ENCODE results near the gene SH2D4B. TPM values are rescaled to one million over a fixed set of nuclear protein-coding genes. Genes with fewer than 3 reads are reported as not detected.

SH2D4B gene
- total RNA-seq, 3 donors from 2014 or later: 0.15 to 0.16 TPM; not detected in 1

- TF ChIP-seq POLR2A (IDR thresholded peaks at IDR 0.05): no peak
- TF ChIP-seq, protein P1, sequence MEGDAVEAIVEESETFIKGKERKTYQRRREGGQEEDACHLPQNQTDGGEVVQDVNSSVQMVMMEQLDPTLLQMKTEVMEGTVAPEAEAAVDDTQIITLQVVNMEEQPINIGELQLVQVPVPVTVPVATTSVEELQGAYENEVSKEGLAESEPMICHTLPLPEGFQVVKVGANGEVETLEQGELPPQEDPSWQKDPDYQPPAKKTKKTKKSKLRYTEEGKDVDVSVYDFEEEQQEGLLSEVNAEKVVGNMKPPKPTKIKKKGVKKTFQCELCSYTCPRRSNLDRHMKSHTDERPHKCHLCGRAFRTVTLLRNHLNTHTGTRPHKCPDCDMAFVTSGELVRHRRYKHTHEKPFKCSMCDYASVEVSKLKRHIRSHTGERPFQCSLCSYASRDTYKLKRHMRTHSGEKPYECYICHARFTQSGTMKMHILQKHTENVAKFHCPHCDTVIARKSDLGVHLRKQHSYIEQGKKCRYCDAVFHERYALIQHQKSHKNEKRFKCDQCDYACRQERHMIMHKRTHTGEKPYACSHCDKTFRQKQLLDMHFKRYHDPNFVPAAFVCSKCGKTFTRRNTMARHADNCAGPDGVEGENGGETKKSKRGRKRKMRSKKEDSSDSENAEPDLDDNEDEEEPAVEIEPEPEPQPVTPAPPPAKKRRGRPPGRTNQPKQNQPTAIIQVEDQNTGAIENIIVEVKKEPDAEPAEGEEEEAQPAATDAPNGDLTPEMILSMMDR (IDR thresholded peaks at IDR 0.05): no peak
- no peak for TF ChIP-seq POLR2AphosphoS5 (IDR thresholded peaks at IDR 0.05)
- Histone ChIP-seq H3K4me1 (no peaks in the 10 kb centered on the region), H3K9me3 (no peaks in the 10 kb centered on the region), H3K4me3 (no peak overlapping the region), H3K27me3 (no peaks in the 10 kb centered on the region), H3K27ac (no peak overlapping the region), H3K36me3 (no peaks in the 10 kb centered on the region)
- no peak for DNase-seq (ENCODE audit: low spot score in 2 of 2)
- intact Hi-C loops (cut with DNase I; ENCODE audit: low total_unique reads): no loop called here
Observed at GRCh38 chr10:80630324-80630723, 92.6 kb downstream of the SH2D4B start.

- H3K27me3 ChIP-seq: no peaks in the 10 kb centered on the region
- no peak for TF ChIP-seq POLR2A (IDR thresholded peaks at IDR 0.05)
- TF ChIP-seq, protein P1 (IDR thresholded peaks at IDR 0.05): no peak
- no peak for TF ChIP-seq POLR2AphosphoS5 (IDR thresholded peaks at IDR 0.05)
- intact Hi-C loops (cut with DNase I; ENCODE audit: low total_unique reads): no loop called here
- DNase-seq (ENCODE audit: low spot score in 2 of 2): no peak
- no peaks in the 10 kb centered on the region for H3K4me1 ChIP-seq
- H3K27ac ChIP-seq: no peak overlapping the region
- no peaks in the 10 kb centered on the region for H3K36me3 ChIP-seq
- no peaks in the 10 kb centered on the region for H3K9me3 ChIP-seq
- H3K4me3 ChIP-seq: no peak overlapping the region
Observed at GRCh38 chr10:80632742-80633141, 95.0 kb downstream of the SH2D4B start.

DNA sequence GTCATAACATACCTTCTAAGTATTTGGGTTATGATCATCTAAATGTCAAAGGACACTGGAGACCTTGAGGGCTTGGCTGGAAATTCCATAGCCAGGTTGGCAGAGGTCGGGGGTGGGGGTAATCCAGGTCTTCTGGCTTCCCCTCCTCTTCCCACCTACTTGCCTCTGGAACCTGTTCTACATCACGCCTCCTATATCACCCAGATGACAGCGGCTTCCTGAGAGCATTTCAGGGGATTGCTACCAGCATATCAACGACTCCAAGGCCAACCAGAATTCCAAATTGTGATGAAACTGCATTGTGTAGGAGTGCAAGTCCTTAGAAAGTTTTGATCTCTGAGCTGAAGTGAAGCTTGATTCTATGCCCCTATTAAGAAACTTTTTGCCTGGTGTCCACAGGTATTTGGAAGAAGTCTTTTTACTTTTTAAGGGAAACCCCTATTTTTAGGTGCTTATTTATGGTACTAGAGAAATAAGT lies 95.7 kb downstream of the SH2D4B start:
- H3K27me3 ChIP-seq: no peaks in the 10 kb centered on the region
- no peaks in the 10 kb centered on the region for H3K4me1 ChIP-seq
- intact Hi-C loops (cut with DNase I; ENCODE audit: low total_unique reads): no loop called here
- no peaks in the 10 kb centered on the region for H3K9me3 ChIP-seq
- no peak overlapping the region for H3K27ac ChIP-seq
- no peak overlapping the region for H3K4me3 ChIP-seq
- TF ChIP-seq, protein P1 (IDR thresholded peaks at IDR 0.05): no peak
- TF ChIP-seq POLR2A (IDR thresholded peaks at IDR 0.05) (no peak), POLR2AphosphoS5 (IDR thresholded peaks at IDR 0.05) (no peak)
- DNase-seq (ENCODE audit: low spot score in 2 of 2): no peak
- H3K36me3 ChIP-seq: no peaks in the 10 kb centered on the region

DNA sequence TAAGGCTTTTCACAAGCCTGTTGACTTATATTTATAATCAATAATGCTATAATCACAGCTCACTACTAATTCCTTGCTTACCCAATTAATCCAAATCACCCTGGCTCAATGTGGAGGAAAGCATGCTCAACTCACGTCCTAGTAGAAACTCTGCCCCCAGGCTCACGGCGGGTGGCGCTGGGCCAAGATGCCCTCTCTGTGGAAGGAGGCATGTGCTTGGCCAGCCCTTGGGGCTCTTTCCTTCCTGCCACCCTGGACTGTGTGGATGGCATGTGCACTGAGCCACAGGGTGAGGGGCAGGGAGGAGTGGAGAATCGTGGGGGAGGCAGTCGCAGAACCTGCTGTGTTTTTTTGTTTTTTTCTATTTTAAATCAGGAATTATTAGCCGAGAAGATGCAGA lies 96.2 kb downstream of the SH2D4B start:
- no peaks in the 10 kb centered on the region for H3K4me1 ChIP-seq
- TF ChIP-seq, protein P1 (IDR thresholded peaks at IDR 0.05): no peak
- TF ChIP-seq POLR2AphosphoS5 (IDR thresholded peaks at IDR 0.05): no peak
- no peak for TF ChIP-seq POLR2A (IDR thresholded peaks at IDR 0.05)
- no peak for DNase-seq (ENCODE audit: low spot score in 2 of 2)
- H3K36me3 ChIP-seq: no peaks in the 10 kb centered on the region
- H3K27ac ChIP-seq: no peak overlapping the region
- no peaks in the 10 kb centered on the region for H3K27me3 ChIP-seq
- H3K4me3 ChIP-seq: no peak overlapping the region
- intact Hi-C loops (cut with DNase I; ENCODE audit: low total_unique reads): no loop called here
- no peaks in the 10 kb centered on the region for H3K9me3 ChIP-seq

DNA sequence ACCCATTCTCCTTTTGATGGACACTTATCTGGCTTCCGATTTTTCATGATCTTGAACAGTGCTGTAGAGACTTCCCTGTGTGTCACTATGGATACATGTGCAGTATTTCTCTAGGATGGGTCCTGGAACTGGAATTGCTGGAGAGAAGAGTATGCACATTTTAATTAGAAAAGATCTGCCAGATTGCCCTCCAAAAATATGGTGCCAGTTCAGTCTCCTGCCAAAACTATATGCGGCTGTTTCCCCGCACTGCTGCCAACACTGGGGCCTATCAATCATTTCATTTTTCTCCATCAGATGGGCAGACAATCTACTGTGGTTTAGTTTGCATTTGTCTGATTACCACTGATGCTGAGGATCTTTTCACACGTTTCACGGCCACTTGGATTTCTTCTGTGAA lies 105.0 kb downstream of the SH2D4B start:
- intact Hi-C loops (cut with DNase I; ENCODE audit: low total_unique reads): no loop called here
- H3K4me3 ChIP-seq: no peak overlapping the region
- H3K27me3 ChIP-seq: no peaks in the 10 kb centered on the region

More for the DNA sequence above, 105.0 kb downstream of the SH2D4B start:
- no peak for TF ChIP-seq POLR2AphosphoS5 (IDR thresholded peaks at IDR 0.05)
- TF ChIP-seq, protein P1 (IDR thresholded peaks at IDR 0.05): no peak
- TF ChIP-seq POLR2A (IDR thresholded peaks at IDR 0.05): no peak
- no peak for DNase-seq (ENCODE audit: low spot score in 2 of 2)
- H3K9me3 ChIP-seq: no peaks in the 10 kb centered on the region
- H3K36me3 ChIP-seq: no peaks in the 10 kb centered on the region
- H3K4me1 ChIP-seq: no peaks in the 10 kb centered on the region
- no peak overlapping the region for H3K27ac ChIP-seq

Measured in breast epithelium (tissue), 4 donors.